HG03135 (cell line): ENCODE results near the gene SACM1L.

Experiments used
- ATAC-seq: cut with Tn5 transposase; IDR thresholded peaks from one replicate; pipeline ENCODE4 v1.9.1; 2021; ENCODE audit warnings: mild to moderate bottlenecking, moderate library complexity; ENCODE audit not compliant: unreplicated experiment

Gene SACM1L

DNA sequence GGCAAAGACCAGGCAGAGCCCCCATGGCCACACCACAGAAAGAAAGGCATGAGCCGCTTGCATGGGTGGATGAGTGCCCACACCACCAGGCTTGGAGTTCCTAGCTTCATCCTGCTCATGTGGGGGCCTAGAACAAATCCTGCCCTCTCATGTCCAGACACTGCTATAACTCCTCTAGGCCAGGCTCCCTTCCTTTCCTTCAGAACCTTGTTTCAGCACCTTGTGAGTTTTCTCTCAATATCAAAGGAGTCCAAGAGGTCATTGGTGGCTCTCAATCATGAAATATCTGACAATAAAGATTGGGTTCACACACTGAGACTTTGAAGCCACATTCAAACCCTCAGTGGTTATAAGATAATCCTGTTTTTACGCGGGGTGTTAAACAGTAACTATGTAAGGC is 94.5 kb downstream of the SACM1L start:
- ATAC-seq: no peak

DNA sequence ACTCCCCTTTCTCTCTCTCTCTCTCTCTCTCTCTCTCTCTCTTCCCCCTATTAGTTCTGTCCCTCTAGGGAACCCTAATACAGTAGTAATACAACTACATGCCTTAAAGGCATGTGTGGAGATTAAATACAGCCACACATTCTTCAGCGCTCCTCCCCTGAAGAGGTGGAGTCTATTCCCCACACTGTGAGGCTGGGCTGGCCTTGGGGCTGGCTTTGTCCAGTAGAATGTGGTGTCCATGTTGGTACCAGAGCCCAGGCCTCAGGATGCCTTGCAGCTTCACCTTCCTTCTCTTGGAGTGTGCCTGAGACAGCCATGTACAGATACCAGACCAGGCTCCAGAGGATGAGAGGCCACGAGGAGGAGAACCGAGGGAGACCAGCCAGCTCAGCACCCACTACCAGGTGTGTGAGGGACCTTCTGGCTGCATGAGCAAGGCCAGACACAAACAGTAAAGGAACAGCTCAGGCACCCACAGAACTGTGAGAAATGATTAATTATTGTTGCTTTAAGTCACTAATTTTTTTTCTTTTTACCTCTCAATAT is 96.5 kb downstream of the SACM1L start:
- ATAC-seq: no peak

DNA sequence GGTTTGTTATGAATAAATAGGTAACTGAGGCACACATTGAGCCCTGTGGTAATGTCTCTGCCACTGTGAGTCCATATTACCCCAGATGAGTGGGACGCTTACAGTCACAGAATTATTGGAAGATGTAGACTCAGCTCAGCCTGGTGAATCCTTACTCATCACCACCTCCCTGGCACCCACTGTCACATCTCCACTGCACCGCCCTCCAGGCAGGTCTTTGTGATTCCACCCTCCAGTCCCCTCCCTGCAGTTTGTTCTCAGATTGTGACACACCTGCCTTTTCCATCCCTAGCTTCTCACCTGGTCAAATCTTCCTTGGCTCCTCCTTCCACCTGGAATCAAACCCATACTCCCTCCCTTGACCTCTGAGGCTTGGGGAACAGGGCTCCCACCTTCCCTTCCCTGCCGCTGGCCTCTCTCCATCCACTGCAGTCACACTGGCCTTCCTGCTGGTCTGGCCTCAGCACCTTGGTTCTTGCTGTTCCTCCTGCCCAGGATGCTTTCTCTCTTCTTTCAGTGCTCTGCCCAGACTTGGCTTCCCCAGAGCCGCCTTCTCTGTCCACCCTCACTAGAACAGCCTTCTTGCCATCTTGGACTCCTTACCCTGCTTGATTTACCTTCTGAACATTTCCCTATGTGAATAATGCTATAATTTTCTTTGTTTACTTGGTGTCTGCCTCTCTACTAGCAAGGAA is 97.8 kb downstream of the SACM1L start:
- no peak for ATAC-seq

GRCh38 chr3:45787551-45787950 is 98.4 kb downstream of the SACM1L start:
- no peak for ATAC-seq

GRCh38 chr3:45789235-45789812 is 100.1 kb downstream of the SACM1L start:
- no peak for ATAC-seq

DNA sequence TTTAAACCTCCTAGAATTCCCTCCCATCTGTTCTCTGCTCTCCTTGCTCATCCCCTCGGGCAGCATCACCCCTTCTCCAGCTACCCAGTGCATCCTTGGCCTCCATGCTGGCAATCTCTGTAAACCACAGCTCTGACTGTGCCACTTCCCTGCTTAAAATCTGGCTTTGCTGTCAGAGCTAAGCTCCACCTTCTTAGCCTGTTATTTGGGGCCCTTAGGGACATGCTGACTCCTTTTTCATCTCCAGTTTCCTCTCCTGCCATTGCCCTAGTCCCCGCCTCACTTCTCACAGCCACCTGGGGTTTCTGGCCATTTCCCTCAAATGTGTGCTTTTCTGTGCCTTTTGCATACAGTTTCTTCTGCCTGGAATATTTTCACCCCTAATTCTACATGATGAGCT is 101.4 kb downstream of the SACM1L start:
- no peak for ATAC-seq

- ATAC-seq: no peak
These were observed 102.8 kb downstream of the SACM1L start for GRCh38 chr3:45792036-45792435.

DNA sequence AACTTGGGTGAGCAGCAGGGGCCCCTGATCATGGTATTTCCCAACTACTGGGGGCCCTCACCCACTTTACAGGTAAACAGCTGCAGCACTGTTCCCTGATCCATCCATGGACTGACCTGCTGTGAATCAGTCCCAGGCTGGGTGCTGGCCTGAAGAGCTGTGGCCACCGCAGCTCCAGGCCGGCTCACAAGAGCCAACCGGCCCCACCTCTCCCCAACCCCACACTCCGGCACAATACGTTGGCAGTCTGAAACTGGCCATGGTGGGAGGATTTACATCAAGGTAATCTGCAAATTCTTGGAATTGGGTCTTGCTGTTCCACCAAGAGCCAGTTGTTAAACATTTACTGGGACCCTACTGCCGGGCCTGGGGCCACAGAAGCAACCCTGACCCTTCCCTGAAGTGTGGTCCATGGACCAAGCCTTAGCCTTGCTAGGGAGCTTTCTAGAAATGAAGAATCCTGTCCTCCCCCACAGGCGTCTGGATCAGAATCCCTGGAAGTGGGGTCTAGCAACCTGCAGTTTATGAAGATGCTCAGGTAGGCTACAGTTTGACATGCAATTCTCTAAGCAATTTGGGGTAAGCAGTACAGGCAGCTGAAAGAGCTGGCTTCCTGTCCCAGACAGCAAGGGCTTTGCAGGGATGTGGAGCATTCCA is 103.4 kb downstream of the SACM1L start:
- no peak for ATAC-seq

DNA sequence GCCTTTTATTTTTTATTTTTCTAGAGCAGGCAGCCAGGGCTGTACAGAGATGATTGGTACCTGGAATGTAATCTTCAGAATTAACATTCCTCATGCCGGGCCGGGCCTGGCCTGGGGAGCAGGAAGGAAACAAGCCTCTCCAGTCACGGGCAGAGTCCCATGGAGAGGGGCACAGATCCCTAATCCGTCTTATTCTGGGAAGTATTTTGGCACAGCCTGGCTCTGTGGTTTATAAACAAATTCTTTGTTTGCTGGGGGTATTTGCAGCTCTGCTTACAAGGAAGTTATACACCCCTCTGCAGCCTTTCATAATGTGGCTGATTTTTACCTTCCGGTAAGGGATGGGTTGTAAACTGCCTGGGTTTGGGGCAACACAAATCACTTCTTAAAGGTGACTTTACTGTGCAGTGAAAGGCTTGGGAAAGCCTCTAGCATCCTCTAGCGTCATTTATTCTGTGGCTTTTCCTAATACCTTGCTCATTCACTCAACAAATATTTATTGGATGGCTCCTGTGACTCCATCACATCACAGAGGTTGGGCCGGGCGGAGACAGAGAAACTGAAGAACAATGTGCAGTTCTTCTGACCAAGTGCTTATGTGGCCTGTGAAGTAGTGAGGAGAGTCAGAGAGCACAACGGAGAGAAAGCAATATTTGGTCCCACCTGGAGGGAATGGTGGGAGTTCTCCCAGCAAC is 104.4 kb downstream of the SACM1L start:
- ATAC-seq: no peak

- no peak for ATAC-seq
These were observed 105.0 kb downstream of the SACM1L start for GRCh38 chr3:45794177-45794560.

DNA sequence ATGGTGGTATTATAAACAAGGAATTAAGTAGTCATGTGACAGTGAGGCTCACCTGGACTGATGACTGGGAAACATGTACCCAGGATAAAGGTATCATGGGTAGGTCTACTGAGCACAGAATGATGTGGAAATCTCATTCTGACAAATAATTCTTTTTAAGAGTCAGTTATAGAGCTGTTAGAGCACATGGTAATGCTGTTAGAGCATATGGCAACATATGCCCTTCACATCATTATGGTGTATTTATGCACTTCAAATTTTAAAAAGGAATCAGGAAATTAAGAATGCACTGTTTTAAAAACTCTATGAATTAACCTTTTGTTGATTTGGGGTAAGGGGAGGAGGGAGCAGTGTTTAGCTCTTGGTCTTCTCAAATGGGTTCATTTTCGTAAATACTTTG is 105.5 kb downstream of the SACM1L start:
- no peak for ATAC-seq
